Stomach (tissue), 9 donors: ENCODE measurements around the gene ELMO1. TPM values are rescaled to one million over a fixed set of nuclear protein-coding genes. Genes with fewer than 3 reads are reported as not detected.

Experiments used
- DNase-seq, 2 donors: peaks; one replicate each; pipeline versions ENCODE4 v3.0.0 to v3.0.0-alpha.2; 2013 to 2019
- H3K27ac ChIP-seq, 5 donors: fragments of 200-600 bp in 4 of 5; sonication (generic) in 4 of 5; one replicate each; pipeline ENCODE4 v1.5.1; 2013 to 2019; ENCODE audit warnings: mild to moderate bottlenecking in 1 of 5, moderate library complexity in 1 of 5
- H3K27me3 ChIP-seq, 3 donors: fragments of 200-600 bp; sonication (generic); one replicate each; pipeline ENCODE4 v1.5.1; 2017 to 2019; ENCODE audit warnings: mixed run types in 1 of 3
- H3K36me3 ChIP-seq, 4 donors: fragments of 200-600 bp; sonication (generic); 1 replicate in 3 of 4; 2 replicates in 1 of 4; pipeline ENCODE4 v1.5.1; 2016 to 2019
- H3K4me1 ChIP-seq, 4 donors: fragments of 200-600 bp; sonication (generic); one replicate each; pipeline ENCODE4 v1.5.1; 2016 to 2019
- H3K4me3 ChIP-seq, 4 donors: fragments of 200-600 bp; sonication (generic) in 3 of 4; one replicate each; pipeline ENCODE4 v1.5.1; 2016 to 2019; ENCODE audit warnings: mild to moderate bottlenecking in 1 of 4
- H3K9me3 ChIP-seq, 4 donors: fragments of 200-600 bp; sonication (generic); one replicate each; pipeline ENCODE4 v1.5.1; 2016 to 2019
- CTCF ChIP-seq, 7 experiments: fragments of 450-650 bp in 4 of 7; fragments of 200-600 bp in 3 of 7; sonication (generic) in 3 of 7; IDR thresholded peaks; one replicate each; pipeline ENCODE4 v1.5.1; 2016 to 2019; ENCODE audit warnings: antibody characterized with exemption in 7 of 7, control low read depth in 2 of 7, mild to moderate bottlenecking in 1 of 7
- EP300 ChIP-seq: sonication (generic); formaldehyde crosslinking; IDR thresholded peaks from one replicate; pipeline ENCODE4 v1.6.1; 2017; ENCODE audit warnings: antibody characterized with exemption
- POLR2A ChIP-seq, 4 donors: fragments of 450-650 bp; IDR thresholded peaks; one replicate each; pipeline ENCODE4 v1.6.1; 2016; ENCODE audit warnings: antibody characterized with exemption in 4 of 4, control low read depth in 2 of 4, mild to moderate bottlenecking in 1 of 4, moderate library complexity in 1 of 4
- POLR2AphosphoS5 ChIP-seq, 3 donors: sonication (generic); formaldehyde crosslinking; IDR thresholded peaks; one replicate each; pipeline ENCODE4 v1.6.1; 2016; ENCODE audit warnings: antibody characterized with exemption in 3 of 3
- WGBS, 5 donors: extraction: QIAGEN DNeasy Blood & Tissue Kit in 3 of 5; methylation state at CpG; one replicate each; pipeline versions ENCODE4 v1.1.5 to v1.1.7; 2013 to 2018; 5-methylcytosine and 5-hydroxymethylcytosine counted together
- intact Hi-C: fragments of 100-400 bp; cut with DNase I; formaldehyde crosslinking; loops from one replicate; pipeline ENCODE4 v1.15.1; 2023; ENCODE audit warnings: low total_unique reads
- polyA plus RNA-seq, 3 donors: library from polyadenylated mRNA; stranded (reverse); fragments of 200-250 nt; gene quantifications; one replicate each; pipeline ENCODE4 v1.2.3, GENCODE V29; 2013
- total RNA-seq, 5 donors: library from RNA; depleted of rRNA; stranded (reverse); fragments of >200 nt; gene quantifications; one replicate each; pipeline versions ENCODE4 v1.1.0 to v1.2.3, GENCODE V29; 2014 to 2016
- donor health status: healthy with polysubstance abuse.
- donor health status: Bipolar disorder and iron deficiency.
- donor health status: healthy.

The ELMO1 gene
- total and polyA plus RNA-seq, 8 donors = 4.1 to 117 (median 44.8) TPM

- Histone ChIP-seq H3K27ac (no peak overlapping the region), H3K9me3 (peaks cover 0 to 4% (median 0%) of the 10 kb centered on the region in 4 donors), H3K36me3 (no peaks in the 10 kb centered on the region), H3K4me1 (no peaks in the 10 kb centered on the region), H3K4me3 (no peak overlapping the region), H3K27me3 (no peaks in the 10 kb centered on the region)
- intact Hi-C loops = no loop called here
- TF ChIP-seq POLR2A (IDR thresholded peaks at IDR 0.05) (no peak), POLR2AphosphoS5 (IDR thresholded peaks at IDR 0.05) (no peak), EP300 (no peak), CTCF (IDR thresholded peaks at IDR 0.05) (no peak)
- no peak for DNase-seq
- 40 to 55% (median 51%) methylated on average over 2 of the region's 2 CpGs for WGBS, 5 donors
Measured at GRCh38 chr7:37494926-37495325, 46.3 kb upstream of the ELMO1 start.

GRCh38 chr7:37493810-37494209, 45.1 kb upstream of the ELMO1 start:
- Histone ChIP-seq H3K36me3 (no peaks in the 10 kb centered on the region), H3K4me1 (no peaks in the 10 kb centered on the region), H3K9me3 (peaks cover 0 to 4% (median 0%) of the 10 kb centered on the region in 4 donors), H3K4me3 (no peak overlapping the region), H3K27me3 (no peaks in the 10 kb centered on the region), H3K27ac (no peak overlapping the region)
- 79 to 93% (median 89%) methylated on average over 13 of the region's 13 CpGs for WGBS, 5 donors
- TF ChIP-seq POLR2AphosphoS5 (IDR thresholded peaks at IDR 0.05) (no peak), EP300 (no peak), CTCF (IDR thresholded peaks at IDR 0.05) (no peak), POLR2A (IDR thresholded peaks at IDR 0.05) (no peak)
- intact Hi-C loops = no loop called here
- DNase-seq = no peak

GRCh38 chr7:37493123-37493522, 44.5 kb upstream of the ELMO1 start:
- intact Hi-C loops = no loop called here
- Histone ChIP-seq H3K4me1 (no peaks in the 10 kb centered on the region), H3K27ac (no peak overlapping the region), H3K9me3 (peaks cover 0 to 10% (median 3%) of the 10 kb centered on the region in 4 donors), H3K27me3 (no peaks in the 10 kb centered on the region), H3K36me3 (no peaks in the 10 kb centered on the region), H3K4me3 (no peak overlapping the region)
- no peak for DNase-seq
- 24 to 44% (median 43%) methylated on average over 3 of the region's 3 CpGs for WGBS, 5 donors
- TF ChIP-seq POLR2AphosphoS5 (IDR thresholded peaks at IDR 0.05) = no peak
- TF ChIP-seq POLR2A (IDR thresholded peaks at IDR 0.05) = no peak
- no peak for TF ChIP-seq EP300

GRCh38 chr7:37491919-37492694, 43.4 kb upstream of the ELMO1 start:
- Histone ChIP-seq H3K9me3 (peaks cover 0 to 12% (median 8%) of the 10 kb centered on the region in 4 donors), H3K27me3 (no peaks in the 10 kb centered on the region), H3K36me3 (no peaks in the 10 kb centered on the region), H3K4me1 (no peaks in the 10 kb centered on the region), H3K27ac (no peak overlapping the region), H3K4me3 (no peak overlapping the region)
- WGBS, 5 donors = 93 to 97% (median 94%) methylated on average over 33 to 36 of the region's 36 CpGs
- no peak for TF ChIP-seq CTCF (IDR thresholded peaks at IDR 0.05)
- intact Hi-C loops = no loop called here
- no peak for DNase-seq

GRCh38 chr7:37489703-37490102, 41.0 kb upstream of the ELMO1 start:
- Histone ChIP-seq H3K36me3 (no peaks in the 10 kb centered on the region), H3K27ac (no peak overlapping the region), H3K9me3 (peaks cover 0 to 12% (median 8%) of the 10 kb centered on the region in 4 donors), H3K27me3 (no peaks in the 10 kb centered on the region), H3K4me1 (no peaks in the 10 kb centered on the region), H3K4me3 (no peak overlapping the region)
- no peak for TF ChIP-seq CTCF (IDR thresholded peaks at IDR 0.05)
- TF ChIP-seq POLR2A (IDR thresholded peaks at IDR 0.05) = no peak
- no peak for TF ChIP-seq POLR2AphosphoS5 (IDR thresholded peaks at IDR 0.05)
- no peak for TF ChIP-seq EP300
- 61 to 81% (median 69%) methylated on average over 1 of the region's 1 CpG for WGBS, 5 donors
- DNase-seq = no peak
- intact Hi-C loops = no loop called here
